ENCODE measurements around the gene EFCAB8. TPM values are rescaled to one million over a fixed set of nuclear protein-coding genes. Genes with fewer than 3 reads are reported as not detected.

The EFCAB8 gene
- total RNA-seq, 2 experiments from 2014 or later = 1.0 to 1.5 TPM

- DNase-seq (no peak), ATAC-seq (no peak)
- H3K4me3 Mint-ChIP-seq = no peak overlapping the region
- H3K4me1 Mint-ChIP-seq (ENCODE audit: low read depth) = no peaks in the 10 kb centered on the region
- H3K9me3 Mint-ChIP-seq (ENCODE audit: insufficient read depth) = no peaks in the 10 kb centered on the region
- ChIA-PET POLR2A (no interaction called here), CTCF (no interaction called here)
- no peaks in the 10 kb centered on the region for H3K27me3 Mint-ChIP-seq (ENCODE audit: low read depth)
- no peak overlapping the region for H3K27ac Mint-ChIP-seq
- peaks cover 4% of the 10 kb centered on the region for H3K36me3 Mint-ChIP-seq (ENCODE audit: low read depth)
Observed at GRCh38 chr20:32918296-32918695, 59.6 kb downstream of the EFCAB8 start.

- Mint-ChIP-seq H3K4me1 (ENCODE audit: low read depth) (no peaks in the 10 kb centered on the region), H3K9me3 (ENCODE audit: insufficient read depth) (no peaks in the 10 kb centered on the region), H3K4me3 (no peak overlapping the region), H3K27me3 (ENCODE audit: low read depth) (no peaks in the 10 kb centered on the region), H3K36me3 (ENCODE audit: low read depth) (peaks cover 4% of the 10 kb centered on the region), H3K27ac (no peak overlapping the region)
- ATAC-seq (no peak), DNase-seq (no peak)
- ChIA-PET CTCF (no interaction called here), POLR2A (interaction anchor here (0.6 kb wide), 1 partner anchor 1075 kb away, joined by 3 read pairs; the partner anchor contains the start of gene RALY)
Observed at GRCh38 chr20:32918751-32919150, 60.0 kb downstream of the EFCAB8 start.

GRCh38 chr20:32920066-32920465, 61.3 kb downstream of the EFCAB8 start:
- ChIA-PET POLR2A (no interaction called here), CTCF (interaction anchor here (1.0 kb wide), 1 partner anchor 26 kb away, joined by 3 read pairs; no protein-coding TSS in a partner anchor)
- Mint-ChIP-seq H3K4me1 (ENCODE audit: low read depth) (no peaks in the 10 kb centered on the region), H3K27me3 (ENCODE audit: low read depth) (no peaks in the 10 kb centered on the region), H3K36me3 (ENCODE audit: low read depth) (peaks cover 4% of the 10 kb centered on the region), H3K4me3 (no peak overlapping the region), H3K27ac (no peak overlapping the region), H3K9me3 (ENCODE audit: insufficient read depth) (no peaks in the 10 kb centered on the region)
- ATAC-seq = no peak
- DNase-seq = no peak

GRCh38 chr20:32920530-32921298, 62.0 kb downstream of the EFCAB8 start:
- no peaks in the 10 kb centered on the region for H3K36me3 Mint-ChIP-seq (ENCODE audit: low read depth)
- CTCF ChIA-PET = interaction anchor here (1.0 to 2.6 kb wide), 2 partner anchors 25 kb away, joined by 3 to 14 read pairs; no protein-coding TSS in a partner anchor
- POLR2A ChIA-PET = no interaction called here
- ATAC-seq (no peak), DNase-seq (no peak)
- no peaks in the 10 kb centered on the region for H3K4me1 Mint-ChIP-seq (ENCODE audit: low read depth)
- no peaks in the 10 kb centered on the region for H3K27me3 Mint-ChIP-seq (ENCODE audit: low read depth)
- no peak overlapping the region for H3K4me3 Mint-ChIP-seq
- no peaks in the 10 kb centered on the region for H3K9me3 Mint-ChIP-seq (ENCODE audit: insufficient read depth)
- H3K27ac Mint-ChIP-seq = no peak overlapping the region

- ChIA-PET CTCF (interaction anchor here (1.8 to 2.6 kb wide), 2 partner anchors 23 to 82 kb away, joined by 6 to 14 read pairs; partner anchors contain the start of gene SUN5), POLR2A (interaction anchor here (0.6 to 1.4 kb wide), 2 partner anchors 50 to 51 kb away, joined by 3 read pairs; no protein-coding TSS in a partner anchor)
- no peaks in the 10 kb centered on the region for H3K9me3 Mint-ChIP-seq (ENCODE audit: insufficient read depth)
- no peaks in the 10 kb centered on the region for H3K27me3 Mint-ChIP-seq (ENCODE audit: low read depth)
- H3K27ac Mint-ChIP-seq = no peak overlapping the region
- no peak overlapping the region for H3K4me3 Mint-ChIP-seq
- ATAC-seq = no peak
- DNase-seq = no peak
- no peaks in the 10 kb centered on the region for H3K36me3 Mint-ChIP-seq (ENCODE audit: low read depth)
- no peaks in the 10 kb centered on the region for H3K4me1 Mint-ChIP-seq (ENCODE audit: low read depth)
Observed at GRCh38 chr20:32922466-32922865, 63.7 kb downstream of the EFCAB8 start.

- ATAC-seq = no peak
Observed at GRCh38 chr20:32924781-32925180, 66.1 kb downstream of the EFCAB8 start.

GRCh38 chr20:32925481-32926196, 66.9 kb downstream of the EFCAB8 start:
- no peak overlapping the region for H3K4me3 Mint-ChIP-seq
- DNase-seq (no peak), ATAC-seq (no peak)
- H3K36me3 Mint-ChIP-seq (ENCODE audit: low read depth) = no peaks in the 10 kb centered on the region
- ChIA-PET CTCF (interaction anchor here (1.5 kb wide), 1 partner anchor 19 kb away, joined by 4 read pairs; no protein-coding TSS in a partner anchor), POLR2A (no interaction called here)
- no peaks in the 10 kb centered on the region for H3K9me3 Mint-ChIP-seq (ENCODE audit: insufficient read depth)
- no peaks in the 10 kb centered on the region for H3K27me3 Mint-ChIP-seq (ENCODE audit: low read depth)
- no peaks in the 10 kb centered on the region for H3K4me1 Mint-ChIP-seq (ENCODE audit: low read depth)
- H3K27ac Mint-ChIP-seq = no peak overlapping the region

More at GRCh38 chr20:32924781-32925180, 66.1 kb downstream of the EFCAB8 start:
- Mint-ChIP-seq H3K4me1 (ENCODE audit: low read depth) (no peaks in the 10 kb centered on the region), H3K4me3 (no peak overlapping the region), H3K27me3 (ENCODE audit: low read depth) (no peaks in the 10 kb centered on the region), H3K27ac (no peak overlapping the region), H3K9me3 (ENCODE audit: insufficient read depth) (no peaks in the 10 kb centered on the region), H3K36me3 (ENCODE audit: low read depth) (no peaks in the 10 kb centered on the region)
- ChIA-PET POLR2A (no interaction called here), CTCF (no interaction called here)
- DNase-seq = no peak

GRCh38 chr20:32929162-32929561, 70.4 kb downstream of the EFCAB8 start:
- ATAC-seq (no peak), DNase-seq (no peak)
- CTCF ChIA-PET = no interaction called here
- Mint-ChIP-seq H3K4me3 (no peak overlapping the region), H3K27me3 (ENCODE audit: low read depth) (no peaks in the 10 kb centered on the region), H3K4me1 (ENCODE audit: low read depth) (no peaks in the 10 kb centered on the region), H3K9me3 (ENCODE audit: insufficient read depth) (no peaks in the 10 kb centered on the region), H3K27ac (no peak overlapping the region), H3K36me3 (ENCODE audit: low read depth) (no peaks in the 10 kb centered on the region)
- POLR2A ChIA-PET = no interaction called here

- ChIA-PET POLR2A (no interaction called here), CTCF (interaction anchor here (1.1 to 1.5 kb wide), 2 partner anchors 13 to 15 kb away, joined by 3 to 8 read pairs; no protein-coding TSS in a partner anchor)
- no peaks in the 10 kb centered on the region for H3K9me3 Mint-ChIP-seq (ENCODE audit: insufficient read depth)
- no peaks in the 10 kb centered on the region for H3K27me3 Mint-ChIP-seq (ENCODE audit: low read depth)
- no peaks in the 10 kb centered on the region for H3K4me1 Mint-ChIP-seq (ENCODE audit: low read depth)
- no peak overlapping the region for H3K27ac Mint-ChIP-seq
- no peak for ATAC-seq
- no peak for DNase-seq
- H3K36me3 Mint-ChIP-seq (ENCODE audit: low read depth) = no peaks in the 10 kb centered on the region
- H3K4me3 Mint-ChIP-seq = no peak overlapping the region
Observed at GRCh38 chr20:32930181-32930580, 71.5 kb downstream of the EFCAB8 start.

- H3K36me3 Mint-ChIP-seq (ENCODE audit: low read depth) = no peaks in the 10 kb centered on the region
- POLR2A ChIA-PET = no interaction called here
- ATAC-seq = no peak
- CTCF ChIA-PET = interaction anchor here (1.1 to 1.5 kb wide), 2 partner anchors 12 to 15 kb away, joined by 3 to 8 read pairs; no protein-coding TSS in a partner anchor
- no peaks in the 10 kb centered on the region for H3K27me3 Mint-ChIP-seq (ENCODE audit: low read depth)
- no peak overlapping the region for H3K27ac Mint-ChIP-seq
- H3K9me3 Mint-ChIP-seq (ENCODE audit: insufficient read depth) = no peaks in the 10 kb centered on the region
- DNase-seq = no peak
- no peak overlapping the region for H3K4me3 Mint-ChIP-seq
- no peaks in the 10 kb centered on the region for H3K4me1 Mint-ChIP-seq (ENCODE audit: low read depth)
Observed at GRCh38 chr20:32930701-32931100, 72.0 kb downstream of the EFCAB8 start.

GRCh38 chr20:32934580-32934979, 75.9 kb downstream of the EFCAB8 start:
- POLR2A ChIA-PET = no interaction called here

More at GRCh38 chr20:32934580-32934979, 75.9 kb downstream of the EFCAB8 start:
- H3K27me3 Mint-ChIP-seq (ENCODE audit: low read depth) = no peaks in the 10 kb centered on the region
- DNase-seq (no peak), ATAC-seq (no peak)
- no peaks in the 10 kb centered on the region for H3K36me3 Mint-ChIP-seq (ENCODE audit: low read depth)
- no peak overlapping the region for H3K4me3 Mint-ChIP-seq
- H3K27ac Mint-ChIP-seq = no peak overlapping the region
- no peaks in the 10 kb centered on the region for H3K4me1 Mint-ChIP-seq (ENCODE audit: low read depth)
- CTCF ChIA-PET = interaction anchor here (3.0 kb wide), 1 partner anchor 11 kb away, joined by 29 read pairs; no protein-coding TSS in a partner anchor
- no peaks in the 10 kb centered on the region for H3K9me3 Mint-ChIP-seq (ENCODE audit: insufficient read depth)
